K562 (cell line): ENCODE measurements around the gene DHRS11. TPM values are rescaled to one million over a fixed set of nuclear protein-coding genes. Genes with fewer than 3 reads are reported as not detected.

Experiments
- BRD9 ChIP-seq: fragments of 450-650 bp; IDR thresholded peaks from 2 replicates; pipeline ENCODE4 v1.6.1; 2018; ENCODE audit warnings: low read depth; ENCODE audit not compliant: partially characterized antibody
- CC2D1A ChIP-seq: fragments of 450-650 bp; IDR thresholded peaks from 2 replicates; pipeline ENCODE4 v1.6.1; 2017; ENCODE audit warnings: mild to moderate bottlenecking
- CREM ChIP-seq: IDR thresholded peaks from 2 replicates; pipeline ENCODE4 v1.6.1; 2014; ENCODE audit warnings: antibody characterized with exemption, low read depth
- DMBX1 ChIP-seq: fragments of 250-450 bp; sonication (Bioruptor Pico); IDR thresholded peaks from 2 replicates; pipeline ENCODE4 v1.8.0; 2022; ENCODE audit warnings: inconsistent platforms, mild to moderate bottlenecking, moderate library complexity, borderline replicate concordance
- FOXK2 ChIP-seq, 2 experiments: fragments of 450-650 bp; IDR thresholded peaks in 1 of 2; conservative IDR thresholded peaks in 1 of 2; 2 replicates each; pipeline ENCODE4 v1.6.1; 2016; ENCODE audit warnings: low read depth in 2 of 2, mild to moderate bottlenecking in 1 of 2
- KLF10 ChIP-seq: fragments of 250-450 bp; sonication (Bioruptor Pico); IDR thresholded peaks from 2 replicates; pipeline ENCODE4 v1.6.1; 2021; ENCODE audit warnings: matching md5 sums
- MEIS2 ChIP-seq: fragments of 450-650 bp; IDR thresholded peaks from 2 replicates; pipeline ENCODE4 v1.6.1; 2014; ENCODE audit warnings: mild to moderate bottlenecking; ENCODE audit not compliant: partially characterized antibody
- MTA3 ChIP-seq: fragments of 450-650 bp; formaldehyde crosslinking; IDR thresholded peaks from 2 replicates; pipeline ENCODE4 v1.6.1; 2017; ENCODE audit warnings: mild to moderate bottlenecking, borderline replicate concordance
- NFE2 ChIP-seq: IDR thresholded peaks from 2 replicates; pipeline ENCODE4 v1.6.1; 2014; ENCODE audit warnings: antibody characterized with exemption, low read depth
- OTX1 ChIP-seq: fragments of 450-650 bp; formaldehyde crosslinking; IDR thresholded peaks from 2 replicates; pipeline ENCODE4 v1.4.0; 2022; ENCODE audit warnings: mild to moderate bottlenecking
- POU5F1 ChIP-seq: fragments of 150-350 bp; IDR thresholded peaks from 2 replicates; pipeline ENCODE4 v1.6.1; 2014; ENCODE audit warnings: borderline replicate concordance, low read length, low read depth, mild to moderate bottlenecking; ENCODE audit not compliant: partially characterized antibody
- RBM15 ChIP-seq: fragments of 200-400 bp; formaldehyde crosslinking; IDR thresholded peaks from 2 replicates; pipeline ENCODE4 v1.6.1; 2018; ENCODE audit warnings: mild to moderate bottlenecking, low read length, moderate library complexity; ENCODE audit not compliant: insufficient read depth
- RBM25 ChIP-seq: fragments of 200-400 bp; formaldehyde crosslinking; IDR thresholded peaks from 2 replicates; pipeline ENCODE4 v1.6.1; 2018; ENCODE audit warnings: low read length, low read depth, moderate library complexity; ENCODE audit not compliant: severe bottlenecking
- RUNX1 ChIP-seq: sonication (generic); IDR thresholded peaks from 2 replicates; pipeline ENCODE4 v1.6.1; 2016; ENCODE audit warnings: antibody characterized with exemption, low read depth
- SMAD2 ChIP-seq: fragments of 150-350 bp; IDR thresholded peaks from 2 replicates; pipeline ENCODE4 v1.6.1; 2014; ENCODE audit warnings: low read depth, mild to moderate bottlenecking, low read length
- SREBF2 ChIP-seq: sonication (generic); formaldehyde crosslinking; IDR thresholded peaks from 2 replicates; pipeline ENCODE4 v1.4.0; 2020; ENCODE audit warnings: mild to moderate bottlenecking, missing genetic modification reagents
- ZZZ3 ChIP-seq: fragments of 450-650 bp; IDR thresholded peaks from 2 replicates; pipeline ENCODE4 v1.6.1; 2016; ENCODE audit warnings: antibody characterized with exemption, mild to moderate bottlenecking, moderate library complexity
- polyA plus RNA-seq, 8 experiments: library from polyadenylated mRNA; depleted of rRNA in 4 of 8; stranded (reverse) in 5 of 8; unstranded in 3 of 8; fragments of >200 nt; fragmentation: Nextera tagmentation in 2 of 8; fragmentation: Illumina TruSeq in 1 of 8; extraction: Ambion mirVana in 2 of 8; extraction: Trizol in 1 of 8; gene quantifications; 2 replicates each; pipeline versions ENCODE4 v1.2.1 to v1.2.3, GENCODE V29; 2011 to 2014; ENCODE audit warnings: inconsistent platforms in 1 of 8, missing spikeins in 1 of 8
- total RNA-seq, 7 experiments: library from RNA; depleted of rRNA in 6 of 7; stranded (reverse); fragments of >200 nt in 6 of 7; fragmentation: Illumina TruSeq in 2 of 7; extraction: Trizol in 2 of 7; gene quantifications; 2 replicates each; pipeline versions ENCODE4 v1.2.1 to v1.2.3, GENCODE V29; 2011 to 2021; ENCODE audit warnings: low replicate concordance in 1 of 7
- TF ChIP-seq, protein P1 (sequence below): fragments of 250-450 bp; sonication (Bioruptor Pico); IDR thresholded peaks from 2 replicates; pipeline ENCODE4 v1.5.0; 2021; ENCODE audit warnings: mild to moderate bottlenecking, moderate library complexity
- TF ChIP-seq, protein P2 (sequence below), 3 experiments: fragments of 200-800 bp in 1 of 3; sonication (Bioruptor generic) in 1 of 3; sonication (generic) in 1 of 3; formaldehyde crosslinking in 1 of 3; IDR thresholded peaks; 2 replicates each; pipeline versions ENCODE4 v1.6.1 to v1.8.0; 2016 to 2022; ENCODE audit warnings: mild to moderate bottlenecking in 2 of 3, missing compliant biosample characterization in 2 of 3, missing genetic modification characterization in 2 of 3, missing genetic modification reagents in 1 of 3
- TF ChIP-seq, protein P3 (sequence below), 2 experiments: fragments of 450-650 bp; IDR thresholded peaks; 2 replicates each; pipeline ENCODE4 v1.6.1; 2016
- TF ChIP-seq, protein P4 (sequence below): fragments of 450-650 bp; IDR thresholded peaks from 2 replicates; pipeline ENCODE4 v1.6.1; 2017; ENCODE audit warnings: antibody characterized with exemption

The DHRS11 gene
- total and polyA plus RNA-seq, 9 of the 15 experiments (the other 6 are each of a cell fraction or from before 2014, with no cell fraction given): 15.2 to 123 (median 59.8) TPM

DNA sequence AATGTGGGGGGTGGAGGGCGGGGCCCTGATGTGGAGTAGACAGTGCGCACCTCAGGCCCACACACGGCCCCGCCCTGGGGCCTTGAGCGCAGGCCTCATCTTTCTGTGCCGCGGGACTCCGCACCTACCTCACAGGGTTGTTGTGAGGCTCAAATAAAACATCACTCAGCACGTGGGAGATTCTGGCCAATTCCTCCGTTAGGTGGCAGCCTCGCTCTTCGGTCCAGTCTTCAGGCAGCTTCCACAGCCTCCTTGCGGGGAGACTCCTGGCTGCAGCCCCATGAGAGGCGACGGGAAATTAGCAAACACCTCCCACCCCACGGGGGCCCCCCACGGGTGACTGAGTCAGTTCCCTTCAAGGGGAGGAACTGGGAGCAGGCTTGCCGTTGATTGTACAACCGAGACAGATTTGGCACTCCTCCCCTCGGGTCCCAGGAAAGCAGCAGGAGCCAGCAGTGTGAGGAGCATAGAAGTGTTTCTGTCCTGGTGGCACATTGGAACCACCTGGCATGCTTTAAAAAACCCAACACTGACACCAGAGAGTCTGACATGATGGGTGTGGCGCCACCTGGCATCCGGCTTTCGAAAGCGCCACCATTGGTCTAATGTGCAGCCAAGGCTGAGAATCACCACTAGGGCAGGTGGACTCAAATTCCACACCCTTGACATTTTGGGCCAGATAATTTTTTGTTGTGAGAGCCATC lies 17.3 kb downstream of the DHRS11 start (continued):
- peak; percentile 56 to 73; a peak in 3 of 4 replicates for TF ChIP-seq FOXK2 (conservative IDR thresholded peaks at IDR 0.05 in 1 of 2, IDR thresholded peaks at IDR 0.05 in 1 of 2; ENCODE audit: low read depth in 2 of 2)
- TF ChIP-seq, protein P1, sequence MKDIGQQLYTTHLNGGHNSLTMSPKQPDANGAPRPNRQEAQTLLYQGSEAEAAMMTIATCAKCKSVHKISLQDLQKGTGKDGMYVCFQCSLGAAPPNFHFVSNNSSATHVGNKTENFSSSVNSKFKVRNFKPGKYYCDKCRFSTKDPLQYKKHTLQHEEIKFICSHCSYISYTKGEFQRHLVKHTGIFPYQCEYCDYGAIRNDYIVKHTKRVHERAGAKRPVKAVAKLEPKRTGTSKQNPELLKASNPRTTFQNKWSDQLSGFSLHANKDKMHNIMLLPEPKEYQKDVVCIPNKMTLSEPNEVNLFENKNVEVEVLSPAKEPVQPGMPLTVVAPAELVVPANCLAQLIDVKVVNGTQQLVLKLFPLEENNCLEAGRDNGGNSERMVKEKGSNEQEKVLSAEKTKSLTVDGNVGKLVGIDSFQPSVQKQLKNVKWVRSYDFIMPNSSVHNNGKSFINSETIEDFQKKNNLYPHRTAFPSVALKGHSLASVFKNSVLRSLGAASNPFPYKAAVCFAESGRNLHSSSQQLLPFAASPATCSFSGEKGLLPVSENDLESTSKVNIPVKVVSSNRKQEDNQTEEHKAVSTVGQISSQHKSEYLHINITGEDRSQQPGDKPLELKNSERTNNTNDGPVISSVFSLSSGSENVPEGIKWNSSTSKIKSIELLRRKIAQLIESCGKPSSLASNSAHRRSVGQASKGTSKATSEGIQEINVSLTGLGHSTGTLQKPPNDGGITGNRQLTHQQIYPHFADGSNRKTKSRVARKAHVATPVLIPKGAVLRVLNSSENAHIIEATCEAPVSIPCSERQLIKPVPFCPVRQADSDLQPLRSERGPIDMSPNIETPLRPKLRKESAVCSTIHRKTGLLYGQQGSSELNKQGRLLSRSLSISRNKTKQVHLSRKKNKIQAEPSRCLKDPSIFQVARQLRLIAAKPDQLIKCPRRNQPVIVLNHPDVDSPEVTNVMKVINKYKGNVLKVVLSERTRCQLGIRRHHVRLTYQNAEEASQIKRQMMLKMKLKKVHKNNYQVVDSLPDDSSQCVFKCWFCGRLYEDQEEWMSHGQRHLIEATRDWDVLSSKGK: no peak
- peak; percentile 36; the same call in 1 of the 2 replicates for TF ChIP-seq MTA3
- TF ChIP-seq CREM: peak; percentile 82
- TF ChIP-seq RBM15: no peak
- TF ChIP-seq SMAD2: no peak
- TF ChIP-seq BRD9: no peak
- peak; percentile 90 for TF ChIP-seq MEIS2
- TF ChIP-seq, protein P2, sequence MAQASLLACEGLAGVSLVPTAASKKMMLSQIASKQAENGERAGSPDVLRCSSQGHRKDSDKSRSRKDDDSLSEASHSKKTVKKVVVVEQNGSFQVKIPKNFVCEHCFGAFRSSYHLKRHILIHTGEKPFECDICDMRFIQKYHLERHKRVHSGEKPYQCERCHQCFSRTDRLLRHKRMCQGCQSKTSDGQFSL (CRISPR knock-in tag; IDR thresholded peaks at IDR 0.05): 0 out of 2 replicates have a peak, but pooled peaks have one; percentile 9
- TF ChIP-seq, protein P2 (tag; IDR thresholded peaks at IDR 0.05): no peak
- no peak for TF ChIP-seq KLF10 (CRISPR knock-in tag)
- no peak for TF ChIP-seq OTX1 (CRISPR knock-in tag)
- TF ChIP-seq, protein P3, sequence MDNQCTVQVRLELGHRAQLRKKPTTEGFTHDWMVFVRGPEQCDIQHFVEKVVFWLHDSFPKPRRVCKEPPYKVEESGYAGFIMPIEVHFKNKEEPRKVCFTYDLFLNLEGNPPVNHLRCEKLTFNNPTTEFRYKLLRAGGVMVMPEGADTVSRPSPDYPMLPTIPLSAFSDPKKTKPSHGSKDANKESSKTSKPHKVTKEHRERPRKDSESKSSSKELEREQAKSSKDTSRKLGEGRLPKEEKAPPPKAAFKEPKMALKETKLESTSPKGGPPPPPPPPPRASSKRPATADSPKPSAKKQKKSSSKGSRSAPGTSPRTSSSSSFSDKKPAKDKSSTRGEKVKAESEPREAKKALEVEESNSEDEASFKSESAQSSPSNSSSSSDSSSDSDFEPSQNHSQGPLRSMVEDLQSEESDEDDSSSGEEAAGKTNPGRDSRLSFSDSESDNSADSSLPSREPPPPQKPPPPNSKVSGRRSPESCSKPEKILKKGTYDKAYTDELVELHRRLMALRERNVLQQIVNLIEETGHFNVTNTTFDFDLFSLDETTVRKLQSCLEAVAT (IDR thresholded peaks at IDR 0.05): no peak
- TF ChIP-seq RBM25: no peak
- no peak for TF ChIP-seq NFE2
- no peak for TF ChIP-seq POU5F1
- TF ChIP-seq CC2D1A: peak; percentile 31; the same call in 1 of the 2 replicates
- TF ChIP-seq SREBF2 (CRISPR knock-in tag): no peak
- TF ChIP-seq DMBX1 (CRISPR knock-in tag): no peak
- TF ChIP-seq ZZZ3: no peak
- TF ChIP-seq RUNX1: no peak
- TF ChIP-seq, protein P4, sequence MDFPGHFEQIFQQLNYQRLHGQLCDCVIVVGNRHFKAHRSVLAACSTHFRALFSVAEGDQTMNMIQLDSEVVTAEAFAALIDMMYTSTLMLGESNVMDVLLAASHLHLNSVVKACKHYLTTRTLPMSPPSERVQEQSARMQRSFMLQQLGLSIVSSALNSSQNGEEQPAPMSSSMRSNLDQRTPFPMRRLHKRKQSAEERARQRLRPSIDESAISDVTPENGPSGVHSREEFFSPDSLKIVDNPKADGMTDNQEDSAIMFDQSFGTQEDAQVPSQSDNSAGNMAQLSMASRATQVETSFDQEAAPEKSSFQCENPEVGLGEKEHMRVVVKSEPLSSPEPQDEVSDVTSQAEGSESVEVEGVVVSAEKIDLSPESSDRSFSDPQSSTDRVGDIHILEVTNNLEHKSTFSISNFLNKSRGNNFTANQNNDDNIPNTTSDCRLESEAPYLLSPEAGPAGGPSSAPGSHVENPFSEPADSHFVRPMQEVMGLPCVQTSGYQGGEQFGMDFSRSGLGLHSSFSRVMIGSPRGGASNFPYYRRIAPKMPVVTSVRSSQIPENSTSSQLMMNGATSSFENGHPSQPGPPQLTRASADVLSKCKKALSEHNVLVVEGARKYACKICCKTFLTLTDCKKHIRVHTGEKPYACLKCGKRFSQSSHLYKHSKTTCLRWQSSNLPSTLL: no peak
